HG02981 (cell line): Measurements from ENCODE around the gene S100A13.

Source experiments
- ATAC-seq: cut with Tn5 transposase; IDR thresholded peaks from one replicate; pipeline ENCODE4 v1.9.1; 2021; ENCODE audit warnings: mild to moderate bottlenecking, moderate library complexity; ENCODE audit not compliant: unreplicated experiment

The S100A13 gene

DNA sequence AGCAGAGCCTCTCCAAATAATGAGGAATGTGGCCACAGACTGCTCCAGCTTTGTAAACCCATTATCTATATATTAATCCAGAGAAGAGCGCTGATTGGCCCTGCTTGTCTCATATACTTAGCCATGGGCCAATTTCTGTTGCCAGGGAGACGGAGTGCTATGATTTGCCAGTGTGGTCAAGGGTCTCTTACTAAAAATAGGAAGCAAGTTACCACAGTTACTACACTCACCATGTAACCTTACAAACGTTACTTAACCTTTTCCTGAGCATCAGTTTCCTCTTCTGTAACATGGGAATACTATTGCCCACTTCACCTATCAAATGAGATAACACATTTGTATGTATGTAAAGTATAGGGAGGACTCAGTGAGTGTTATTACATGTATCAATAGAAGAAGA is 54.0 kb downstream of the S100A13 start:
- no peak for ATAC-seq

- ATAC-seq = peak; percentile 60
Measured at GRCh38 chr1:153572569-153573015, 54.7 kb downstream of the S100A13 start.

GRCh38 chr1:153571706-153572105 is 55.6 kb downstream of the S100A13 start:
- no peak for ATAC-seq

DNA sequence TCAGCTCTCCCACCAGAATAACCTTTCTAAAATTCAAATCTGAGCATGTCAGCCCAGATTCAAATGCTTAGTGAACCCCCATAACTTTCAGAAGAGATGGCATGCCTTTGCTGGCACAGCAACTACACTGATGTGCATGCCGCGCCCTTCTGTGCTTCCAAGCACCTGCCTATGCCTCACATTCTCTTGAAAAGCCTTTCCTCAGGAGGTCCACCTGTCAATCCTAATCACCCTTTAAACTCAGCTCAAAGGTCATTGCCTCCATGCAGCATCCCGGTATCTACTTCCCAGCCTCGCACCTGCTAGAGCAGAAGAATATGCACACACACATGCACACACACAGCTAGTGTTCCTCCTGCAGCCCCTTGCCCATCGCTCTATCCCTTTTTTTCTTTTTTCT is 56.4 kb downstream of the S100A13 start:
- ATAC-seq = no peak

DNA sequence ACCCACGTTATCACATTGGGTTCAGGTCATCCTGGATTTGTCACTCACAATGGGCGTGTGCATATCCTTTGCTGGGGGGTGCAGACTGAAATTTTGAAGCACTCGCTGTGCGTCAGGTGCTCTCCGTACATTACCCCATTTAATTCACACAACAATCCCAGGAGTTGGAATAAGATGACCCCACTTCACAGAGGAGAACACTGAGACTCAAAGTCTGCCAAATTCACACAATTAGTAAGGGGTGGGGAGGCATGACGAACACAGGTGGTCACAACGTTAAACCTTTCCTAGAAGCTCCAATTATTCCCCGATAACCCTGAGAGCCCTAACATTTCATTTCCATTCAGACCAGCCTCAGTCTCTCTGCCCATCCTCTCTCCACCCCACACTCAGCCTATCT is 57.8 kb downstream of the S100A13 start:
- ATAC-seq = no peak
